Ovary (tissue), 9 donors: ENCODE data around the gene GPSM1. TPM values are rescaled to one million over a fixed set of nuclear protein-coding genes. Genes with fewer than 3 reads are reported as not detected.

Source experiments
- DNase-seq, 5 donors: peaks; one replicate each; pipeline ENCODE4 v3.0.0-alpha.2; 2019 to 2020
- H3K27ac ChIP-seq, 2 donors: fragments of 200-600 bp; one replicate each; pipeline versions ENCODE4 v1.5.1 to v1.8.0; 2019 to 2022
- H3K27me3 ChIP-seq: fragments of 200-600 bp; one replicate; pipeline ENCODE4 v1.8.0; 2022
- H3K36me3 ChIP-seq: fragments of 200-600 bp; sonication (generic); one replicate; pipeline ENCODE4 v1.5.1; 2019
- H3K4me1 ChIP-seq: one replicate; pipeline ENCODE4 v1.8.1; 2013; ENCODE audit warnings: mild to moderate bottlenecking, moderate library complexity; ENCODE audit not compliant: insufficient read depth
- H3K4me3 ChIP-seq: fragments of 200-600 bp; sonication (generic); one replicate; pipeline ENCODE4 v1.5.1; 2017
- H3K9me3 ChIP-seq, 2 donors: fragments of 200-600 bp in 1 of 2; sonication (generic) in 1 of 2; one replicate each; pipeline versions ENCODE4 v1.5.1 to v1.8.1; 2013 to 2019; ENCODE audit warnings: mild to moderate bottlenecking in 1 of 2, moderate library complexity in 1 of 2
- EP300 ChIP-seq: sonication (generic); formaldehyde crosslinking; IDR thresholded peaks from one replicate; pipeline ENCODE4 v1.6.1; 2017; ENCODE audit warnings: antibody characterized with exemption
- POLR2A ChIP-seq: fragments of 450-650 bp; IDR thresholded peaks from one replicate; pipeline ENCODE4 v1.6.1; 2017; ENCODE audit warnings: antibody characterized with exemption, mild to moderate bottlenecking, moderate library complexity
- WGBS, 3 donors: extraction: QIAGEN DNeasy Blood & Tissue Kit in 1 of 3; methylation state at CpG; one replicate each; pipeline versions ENCODE4 v1.1.5 to v1.1.7; 2013 to 2017; 5-methylcytosine and 5-hydroxymethylcytosine counted together
- intact Hi-C, 4 donors: fragments of 100-400 bp; cut with DNase I; formaldehyde crosslinking; loops; one replicate each; pipeline versions ENCODE4 v1.11.0 to v1.15.1; 2022 to 2023
- polyA plus RNA-seq, 2 donors: library from polyadenylated mRNA; stranded (reverse); fragments of 200-250 nt in 1 of 2; fragments of 350-450 nt in 1 of 2; fragmentation: Illumina TruSeq in 1 of 2; extraction: RNeasy Lipid Tissue Mini Kit (QIAGEN cat#74804) in 1 of 2; gene quantifications; one replicate each; pipeline ENCODE4 v1.2.3, GENCODE V29; 2013 to 2014
- total RNA-seq, 7 donors: library from RNA; depleted of rRNA in 2 of 7; stranded (reverse); fragments of >200 nt in 2 of 7; fragmentation: NEBNext Ultra II Directional in 3 of 7; extraction: Animal tissue kit (Norgen Biotek cat#: 25700) in 3 of 7; gene quantifications; one replicate each; pipeline versions ENCODE4 v1.1.0 to v1.2.4, GENCODE V29; 2016 to 2023
- TF ChIP-seq, protein P1 (sequence below), 3 donors: fragments of 450-650 bp in 2 of 3; fragments of 200-600 bp in 1 of 3; IDR thresholded peaks; one replicate each; pipeline versions ENCODE4 v1.5.1 to v1.8.0; 2016 to 2022; ENCODE audit warnings: antibody characterized with exemption in 3 of 3, mild to moderate bottlenecking in 1 of 3
- donor health status: DM: no; HTN: no; CAD: no; lungs with moderate emphysema.
- donor health status: DM: no; HTN: no; CAD: no.
- donor health status: Bipolar disorder and iron deficiency.
- donor health status: DM: yes; HTN: yes; CAD: no.
- donor health status: DM: no; HTN: no; CAD: no.
- donor health status: DM: yes; HTN: yes; CAD: no.

Gene GPSM1
- total and polyA plus RNA-seq, 9 donors = 0.57 to 65.4 (median 36.3) TPM

- no peak overlapping the region for H3K4me3 ChIP-seq
- 77 to 81% (median 80%) methylated on average over 30 of the region's 30 CpGs for WGBS, 3 donors
- intact Hi-C loops = no loop called here
- H3K27ac ChIP-seq = no peak overlapping the region
- H3K36me3 ChIP-seq = no peaks in the 10 kb centered on the region
- no peaks in the 10 kb centered on the region for H3K4me1 ChIP-seq
- H3K9me3 ChIP-seq = no peaks in the 10 kb centered on the region
- no peak for DNase-seq
- TF ChIP-seq, protein P1, sequence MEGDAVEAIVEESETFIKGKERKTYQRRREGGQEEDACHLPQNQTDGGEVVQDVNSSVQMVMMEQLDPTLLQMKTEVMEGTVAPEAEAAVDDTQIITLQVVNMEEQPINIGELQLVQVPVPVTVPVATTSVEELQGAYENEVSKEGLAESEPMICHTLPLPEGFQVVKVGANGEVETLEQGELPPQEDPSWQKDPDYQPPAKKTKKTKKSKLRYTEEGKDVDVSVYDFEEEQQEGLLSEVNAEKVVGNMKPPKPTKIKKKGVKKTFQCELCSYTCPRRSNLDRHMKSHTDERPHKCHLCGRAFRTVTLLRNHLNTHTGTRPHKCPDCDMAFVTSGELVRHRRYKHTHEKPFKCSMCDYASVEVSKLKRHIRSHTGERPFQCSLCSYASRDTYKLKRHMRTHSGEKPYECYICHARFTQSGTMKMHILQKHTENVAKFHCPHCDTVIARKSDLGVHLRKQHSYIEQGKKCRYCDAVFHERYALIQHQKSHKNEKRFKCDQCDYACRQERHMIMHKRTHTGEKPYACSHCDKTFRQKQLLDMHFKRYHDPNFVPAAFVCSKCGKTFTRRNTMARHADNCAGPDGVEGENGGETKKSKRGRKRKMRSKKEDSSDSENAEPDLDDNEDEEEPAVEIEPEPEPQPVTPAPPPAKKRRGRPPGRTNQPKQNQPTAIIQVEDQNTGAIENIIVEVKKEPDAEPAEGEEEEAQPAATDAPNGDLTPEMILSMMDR (IDR thresholded peaks at IDR 0.05) = no peak
- no peak for TF ChIP-seq EP300
- no peaks in the 10 kb centered on the region for H3K27me3 ChIP-seq
These were observed 9.0 kb downstream of the GPSM1 start for GRCh38 chr9:136336156-136336870.

DNA sequence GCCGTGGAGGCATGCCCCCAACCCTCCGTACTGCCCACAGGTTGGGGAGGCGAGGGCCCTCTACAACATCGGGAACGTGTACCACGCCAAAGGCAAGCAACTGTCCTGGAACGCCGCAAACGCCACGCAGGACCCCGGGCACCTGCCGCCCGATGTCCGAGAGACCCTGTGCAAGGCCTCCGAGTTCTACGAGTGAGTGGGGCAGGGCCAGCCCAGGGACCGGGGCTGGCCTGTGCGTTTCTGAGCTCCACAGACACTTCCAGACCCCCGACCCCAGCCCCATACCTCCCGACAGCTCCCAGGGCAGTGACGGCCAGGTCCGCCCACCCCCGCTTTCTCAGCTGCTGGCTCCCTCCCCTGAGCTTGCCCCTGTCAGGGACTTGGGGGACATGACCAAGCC is 9.5 kb downstream of the GPSM1 start:
- DNase-seq = no peak
- Histone ChIP-seq H3K4me1 (no peaks in the 10 kb centered on the region), H3K9me3 (no peaks in the 10 kb centered on the region), H3K4me3 (no peak overlapping the region), H3K27ac (no peak overlapping the region), H3K36me3 (no peaks in the 10 kb centered on the region), H3K27me3 (no peaks in the 10 kb centered on the region)
- WGBS, 3 donors = 92 to 96% (median 92%) methylated on average over 21 to 23 of the region's 23 CpGs
- TF ChIP-seq EP300 = no peak
- no peak for TF ChIP-seq POLR2A
- TF ChIP-seq, protein P1 (IDR thresholded peaks at IDR 0.05) = no peak
- intact Hi-C loops = no loop called here

DNA sequence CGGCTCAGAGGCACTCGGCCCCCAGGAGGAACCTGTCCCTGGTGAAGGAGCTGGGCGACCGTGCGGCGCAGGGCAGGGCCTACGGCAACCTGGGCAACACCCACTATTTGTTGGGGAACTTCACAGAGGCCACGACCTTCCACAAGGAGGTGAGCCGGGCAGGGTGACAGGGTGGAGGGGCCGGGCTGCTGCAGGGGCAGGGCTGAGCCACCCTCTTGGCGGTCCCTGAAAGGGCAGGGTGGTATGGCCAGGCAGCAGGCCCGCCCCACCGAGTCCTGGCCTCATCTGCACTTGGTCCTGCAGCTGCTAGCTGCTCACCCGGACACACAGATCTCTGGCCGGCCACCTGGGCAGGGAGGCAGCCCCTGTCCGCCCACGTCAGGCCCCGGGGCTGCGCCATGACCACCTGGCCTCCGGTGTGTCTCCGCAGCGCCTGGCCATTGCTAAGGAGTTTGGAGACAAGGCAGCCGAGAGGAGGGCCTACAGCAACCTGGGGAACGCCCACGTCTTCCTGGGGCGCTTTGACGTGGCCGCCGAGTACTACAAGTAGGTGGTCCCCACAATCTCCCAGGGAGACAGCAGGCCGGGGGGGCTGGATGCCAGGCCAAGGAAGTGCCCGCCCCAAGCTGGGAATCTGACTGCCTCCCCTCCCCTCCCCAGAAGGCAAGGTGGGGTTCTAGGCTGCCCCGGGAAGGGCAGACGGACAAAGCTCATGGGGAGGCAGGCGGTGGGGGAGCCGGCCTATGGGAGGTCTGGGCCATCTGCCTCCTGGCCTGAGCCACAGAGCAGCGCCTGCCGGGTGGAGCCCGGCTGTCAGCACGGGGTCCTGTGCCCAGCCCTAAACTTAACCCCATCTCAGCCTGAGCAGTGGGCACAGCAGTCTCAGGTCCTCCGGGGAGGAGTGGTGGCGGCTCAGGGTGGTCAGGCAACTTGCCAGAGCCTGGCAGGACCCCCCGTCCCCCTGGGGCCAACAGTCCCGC is 10.4 kb downstream of the GPSM1 start:
- WGBS, 3 donors = 80 to 83% (median 83%) methylated on average over 43 of the region's 43 CpGs
- Histone ChIP-seq H3K27ac (no peak overlapping the region), H3K4me1 (peaks cover 2% of the 10 kb centered on the region)

GRCh38 chr9:136338511-136338910 is 11.2 kb downstream of the GPSM1 start:
- peaks cover 4% of the 10 kb centered on the region for H3K4me1 ChIP-seq
- no peaks in the 10 kb centered on the region for H3K9me3 ChIP-seq
- DNase-seq = no peak
- H3K4me3 ChIP-seq = no peak overlapping the region
- intact Hi-C loops = no loop called here
- TF ChIP-seq, protein P1 (IDR thresholded peaks at IDR 0.05) = no peak
- no peak for TF ChIP-seq EP300
- TF ChIP-seq POLR2A = no peak
- no peaks in the 10 kb centered on the region for H3K36me3 ChIP-seq
- 91 to 92% (median 92%) methylated on average over 25 of the region's 25 CpGs for WGBS, 3 donors
- H3K27me3 ChIP-seq = no peaks in the 10 kb centered on the region
- no peak overlapping the region for H3K27ac ChIP-seq

More for the DNA sequence above, 10.4 kb downstream of the GPSM1 start:
- TF ChIP-seq, protein P1 (IDR thresholded peaks at IDR 0.05) = no peak
- TF ChIP-seq EP300 (no peak), POLR2A (no peak)
- intact Hi-C loops = no loop called here
- DNase-seq = no peak
- no peaks in the 10 kb centered on the region for H3K9me3 ChIP-seq
- H3K4me3 ChIP-seq = no peak overlapping the region
- H3K36me3 ChIP-seq = no peaks in the 10 kb centered on the region
- no peaks in the 10 kb centered on the region for H3K27me3 ChIP-seq
